Ecto neural progenitor cell (in vitro differentiated cells): ENCODE data around the gene TTC16.
"Not testable (repeated sequence)": the region's sequence is repeated elsewhere in the genome, so short reads cannot be mapped to it uniquely, and the experiment has no call there.

Experiments
- DNase-seq: peaks from one replicate; pipeline ENCODE4 v3.0.0-alpha.2; 2018; ENCODE audit warnings: low spot score

The TTC16 gene

GRCh38 chr9:127768698-127769097 is 52.8 kb downstream of the TTC16 start:
- DNase-seq, result no peak

- DNase-seq, result no peak
Observed at GRCh38 chr9:127769101-127769500, 53.2 kb downstream of the TTC16 start.

- DNase-seq, result no peak
Observed at GRCh38 chr9:127769929-127770582, 54.2 kb downstream of the TTC16 start.

GRCh38 chr9:127770583-127770904 is 54.7 kb downstream of the TTC16 start:
- no peak for DNase-seq

GRCh38 chr9:127770905-127771569 is 55.2 kb downstream of the TTC16 start:
- DNase-seq, result peak; percentile 100

GRCh38 chr9:127771570-127772189 is 55.8 kb downstream of the TTC16 start:
- no peak for DNase-seq

GRCh38 chr9:127772603-127773002 is 56.7 kb downstream of the TTC16 start:
- no peak for DNase-seq

GRCh38 chr9:127773272-127773671 is 57.4 kb downstream of the TTC16 start:
- DNase-seq, result no peak

- no peak for DNase-seq
Observed at GRCh38 chr9:127773981-127774380, 58.1 kb downstream of the TTC16 start.

- no peak for DNase-seq
Observed at GRCh38 chr9:127776195-127776923, 60.5 kb downstream of the TTC16 start.

- DNase-seq, result no peak
Observed at GRCh38 chr9:127776924-127777289, 61.0 kb downstream of the TTC16 start.

- DNase-seq, result no peak
Observed at GRCh38 chr9:127777368-127777980, 61.6 kb downstream of the TTC16 start.

- DNase-seq, result no peak
Observed at GRCh38 chr9:127778280-127779135, 62.6 kb downstream of the TTC16 start, which contains the start of gene SH2D3C. TSS of gene SH2D3C (minus strand) at chr9:127778666. CDS start at chr9:127778627, 39 bp downstream.

- DNase-seq, result no peak
Observed at GRCh38 chr9:127779136-127779981, 63.5 kb downstream of the TTC16 start.

- no peak for DNase-seq
Observed at GRCh38 chr9:127780126-127780885, 64.4 kb downstream of the TTC16 start.

GRCh38 chr9:127780909-127781308 is 65.0 kb downstream of the TTC16 start:
- DNase-seq, result not testable (repeated sequence)
